ENCODE results near the gene ATF3.
A peak's percentile ranks its signal among the peaks of the same experiment; 100 is the strongest.

ATF3 gene

DNA sequence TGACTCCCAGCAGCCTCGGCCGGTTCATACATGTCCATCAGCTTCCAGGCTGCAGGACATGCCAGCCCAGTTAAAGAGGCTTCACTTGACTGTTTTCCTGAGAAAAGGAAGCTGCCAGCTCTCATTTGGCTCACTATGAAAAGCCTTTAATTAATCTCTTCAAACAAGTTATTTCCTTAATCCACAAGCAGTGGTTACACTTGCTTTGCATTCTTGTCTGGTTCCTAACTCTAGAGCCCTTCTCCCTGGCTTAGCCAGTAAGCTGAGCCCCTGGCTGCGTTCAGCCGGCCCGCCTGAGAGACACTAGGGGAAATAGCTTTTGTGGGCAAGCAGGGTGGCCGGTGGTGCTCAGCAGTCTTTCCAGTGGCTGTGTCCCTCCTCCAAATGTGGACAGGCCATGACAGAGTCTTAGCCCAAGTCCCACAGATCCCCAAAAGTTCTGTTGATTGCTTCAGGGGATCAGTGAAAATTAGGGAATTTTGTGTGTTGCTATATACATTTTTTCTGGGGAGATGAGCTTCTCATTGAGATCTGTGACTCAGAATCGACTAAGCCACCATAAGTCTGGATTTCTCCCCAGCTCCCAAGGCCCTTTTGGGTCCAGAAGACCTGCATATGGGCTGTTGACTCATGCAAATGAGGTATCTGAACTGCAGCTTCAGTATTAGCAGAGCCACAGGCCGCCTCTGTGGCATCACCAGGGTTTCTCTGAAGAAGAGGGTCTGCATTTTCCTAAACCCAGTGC is 10.1 kb downstream of the ATF3 start:
- no peaks in the 10 kb centered on the region for H3K27me3 ChIP-seq (replicated peaks in 2 of 5; ENCODE audit: control insufficient read depth in 4 of 5, insufficient read depth in 5 of 5, low read length in 4 of 5)
- 88% methylated on average over 6 of the region's 8 CpGs for WGBS (ENCODE audit: insufficient coverage)
- ChIA-PET POLR2A (interaction anchor here (0.7 to 2.4 kb wide), 2 partner anchors 10 to 130 kb away, joined by 3 to 18 read pairs; partner anchors contain the start of gene ATF3), CTCF (interaction anchor here (0.7 to 4.0 kb wide), 12 partner anchors 8 to 158 kb away, joined by 3 to 24 read pairs (median 4); partner anchors contain the start of gene ATF3)
- H3K4me1 ChIP-seq (ENCODE audit: control extremely low read depth in 1 of 4, control insufficient read depth in 4 of 4, insufficient read depth in 4 of 4, low read length in 3 of 4) = peaks cover 0 to 28% (median 19%) of the 10 kb centered on the region in 4 experiments
- H3K27ac ChIP-seq (ENCODE audit: insufficient read depth in 1 of 2, low read depth in 1 of 2, low read length in 2 of 2, poor library complexity in 1 of 2, severe bottlenecking in 2 of 2) = no peak overlapping the region
- H3K36me3 ChIP-seq (ENCODE audit: control insufficient read depth in 4 of 4, insufficient read depth in 4 of 4, low read length in 3 of 4) = peaks cover 0 to 34% (median 2%) of the 10 kb centered on the region in 4 experiments
- no peak for DNase-seq
- H3K4me3 ChIP-seq (ENCODE audit: control insufficient read depth in 1 of 7, extremely low read depth in 1 of 7, insufficient read depth in 4 of 7, low read depth in 2 of 7, low read length in 6 of 7) = no peak overlapping the region
- H3K9me3 ChIP-seq (ENCODE audit: control extremely low read depth in 1 of 5, control insufficient read depth in 4 of 5, insufficient read depth in 2 of 5, low read depth in 1 of 5, low read length in 4 of 5) = no peaks in the 10 kb centered on the region

GRCh38 chr1:212620293-212620692 is 11.7 kb downstream of the ATF3 start:
- H3K9me3 ChIP-seq (ENCODE audit: control extremely low read depth in 1 of 5, control insufficient read depth in 4 of 5, insufficient read depth in 2 of 5, low read depth in 1 of 5, low read length in 4 of 5) = no peaks in the 10 kb centered on the region
- H3K27ac ChIP-seq (ENCODE audit: insufficient read depth in 1 of 2, low read depth in 1 of 2, low read length in 2 of 2, poor library complexity in 1 of 2, severe bottlenecking in 2 of 2) = no peak overlapping the region
- ChIA-PET POLR2A (interaction anchor here (1.7 kb wide), 1 partner anchor 15 kb away, joined by 4 read pairs; no protein-coding TSS in a partner anchor), CTCF (interaction anchor here (1.0 to 4.0 kb wide), 5 partner anchors 8 to 143 kb away, joined by 3 to 24 read pairs (median 5); no protein-coding TSS in a partner anchor)
- H3K36me3 ChIP-seq (ENCODE audit: control insufficient read depth in 4 of 4, insufficient read depth in 4 of 4, low read length in 3 of 4) = peaks cover 0 to 30% (median 2%) of the 10 kb centered on the region in 4 experiments
- no peak for DNase-seq
- no peak overlapping the region for H3K4me3 ChIP-seq (ENCODE audit: control insufficient read depth in 1 of 7, extremely low read depth in 1 of 7, insufficient read depth in 4 of 7, low read depth in 2 of 7, low read length in 6 of 7)
- no peaks in the 10 kb centered on the region for H3K27me3 ChIP-seq (replicated peaks in 2 of 5; ENCODE audit: control insufficient read depth in 4 of 5, insufficient read depth in 5 of 5, low read length in 4 of 5)
- no CpG with 5 or more reads among the region's 1 CpG for WGBS (ENCODE audit: insufficient coverage)
- peaks cover 0 to 16% (median 10%) of the 10 kb centered on the region in 4 experiments for H3K4me1 ChIP-seq (ENCODE audit: control extremely low read depth in 1 of 4, control insufficient read depth in 4 of 4, insufficient read depth in 4 of 4, low read length in 3 of 4)

DNA sequence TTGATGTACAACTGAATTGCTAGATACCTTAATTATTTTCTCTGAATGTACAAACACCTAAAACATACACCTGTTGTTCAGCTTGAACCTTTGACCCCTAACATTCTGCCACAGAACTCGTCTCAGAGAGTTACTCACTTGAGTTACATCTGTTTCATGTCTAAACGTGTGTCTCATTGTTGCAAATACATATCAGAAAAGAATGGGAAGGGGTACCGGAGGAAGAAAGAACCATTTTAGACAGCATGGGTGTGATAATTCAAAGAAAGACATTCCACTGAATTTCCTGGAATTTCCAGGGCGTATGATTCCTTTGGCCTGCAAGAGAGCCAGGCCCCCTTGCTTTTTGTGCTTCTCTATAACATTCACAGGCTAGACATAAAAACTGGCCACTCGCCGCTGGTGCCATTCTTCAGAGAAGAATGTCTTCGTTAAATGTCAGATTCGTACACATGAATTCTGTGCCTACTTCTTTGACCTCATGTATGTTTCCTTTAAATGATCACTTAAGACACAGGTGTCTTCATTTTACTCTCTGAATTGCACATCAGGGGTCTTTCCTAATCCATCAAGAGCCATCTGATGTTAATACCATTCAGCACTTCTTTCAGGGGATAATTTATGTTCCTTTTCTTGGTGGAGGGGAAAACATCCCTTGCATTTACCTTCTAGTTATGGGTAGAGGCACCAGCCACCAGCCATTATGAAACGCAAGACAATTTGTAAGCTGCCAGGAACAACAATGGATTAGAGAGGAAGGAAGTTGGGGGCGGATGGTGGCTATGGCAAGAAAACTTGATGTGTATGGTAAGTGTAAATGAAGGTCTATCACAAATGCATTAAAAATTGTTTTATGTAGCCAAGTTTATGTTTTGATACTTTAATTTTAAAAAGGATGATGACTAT is 12.7 kb downstream of the ATF3 start:
- H3K9me3 ChIP-seq (ENCODE audit: control extremely low read depth in 1 of 5, control insufficient read depth in 4 of 5, insufficient read depth in 2 of 5, low read depth in 1 of 5, low read length in 4 of 5) = no peaks in the 10 kb centered on the region
- peaks cover 0 to 26% (median 2%) of the 10 kb centered on the region in 4 experiments for H3K36me3 ChIP-seq (ENCODE audit: control insufficient read depth in 4 of 4, insufficient read depth in 4 of 4, low read length in 3 of 4)
- no peak overlapping the region for H3K27ac ChIP-seq (ENCODE audit: insufficient read depth in 1 of 2, low read depth in 1 of 2, low read length in 2 of 2, poor library complexity in 1 of 2, severe bottlenecking in 2 of 2)
- DNase-seq = peak in 2 of 3 donors; percentile 64 to 67
- WGBS (ENCODE audit: insufficient coverage) = 77% methylated on average over 10 of the region's 10 CpGs
- ChIA-PET CTCF (interaction anchor here (1.1 to 1.5 kb wide), 6 partner anchors 7 to 144 kb away, joined by 3 to 9 read pairs (median 4); no protein-coding TSS in a partner anchor), POLR2A (interaction anchor here (1.1 to 1.8 kb wide), 4 partner anchors 9 to 14 kb away, joined by 4 to 7 read pairs (median 5); partner anchors contain the start of gene ATF3)
- H3K27me3 ChIP-seq (replicated peaks in 2 of 5; ENCODE audit: control insufficient read depth in 4 of 5, insufficient read depth in 5 of 5, low read length in 4 of 5) = no peaks in the 10 kb centered on the region
- H3K4me1 ChIP-seq (ENCODE audit: control extremely low read depth in 1 of 4, control insufficient read depth in 4 of 4, insufficient read depth in 4 of 4, low read length in 3 of 4) = peaks cover 0 to 16% (median 10%) of the 10 kb centered on the region in 4 experiments
- peak overlapping the region in 3 of 7 experiments; percentile 4 to 16 (median 12) for H3K4me3 ChIP-seq (ENCODE audit: control insufficient read depth in 1 of 7, extremely low read depth in 1 of 7, insufficient read depth in 4 of 7, low read depth in 2 of 7, low read length in 6 of 7)

GRCh38 chr1:212621949-212622305 is 13.4 kb downstream of the ATF3 start:
- 29% methylated on average over 1 of the region's 1 CpG for WGBS (ENCODE audit: insufficient coverage)
- no peak overlapping the region for H3K27ac ChIP-seq (ENCODE audit: insufficient read depth in 1 of 2, low read depth in 1 of 2, low read length in 2 of 2, poor library complexity in 1 of 2, severe bottlenecking in 2 of 2)
- peak in 1 of 3 donors; percentile 60 for DNase-seq
- no peaks in the 10 kb centered on the region for H3K27me3 ChIP-seq (replicated peaks in 2 of 5; ENCODE audit: control insufficient read depth in 4 of 5, insufficient read depth in 5 of 5, low read length in 4 of 5)
- H3K9me3 ChIP-seq (ENCODE audit: control extremely low read depth in 1 of 5, control insufficient read depth in 4 of 5, insufficient read depth in 2 of 5, low read depth in 1 of 5, low read length in 4 of 5) = no peaks in the 10 kb centered on the region
- ChIA-PET CTCF (interaction anchor here (1.1 to 1.5 kb wide), 5 partner anchors 8 to 145 kb away, joined by 3 to 9 read pairs (median 5); no protein-coding TSS in a partner anchor), POLR2A (interaction anchor here (1.0 to 1.8 kb wide), 4 partner anchors 9 to 79 kb away, joined by 3 to 7 read pairs (median 5); partner anchors contain the start of gene ATF3)
- peak overlapping the region in 2 of 7 experiments; percentile 8 to 12 for H3K4me3 ChIP-seq (ENCODE audit: control insufficient read depth in 1 of 7, extremely low read depth in 1 of 7, insufficient read depth in 4 of 7, low read depth in 2 of 7, low read length in 6 of 7)
- peaks cover 0 to 16% (median 10%) of the 10 kb centered on the region in 4 experiments for H3K4me1 ChIP-seq (ENCODE audit: control extremely low read depth in 1 of 4, control insufficient read depth in 4 of 4, insufficient read depth in 4 of 4, low read length in 3 of 4)
- H3K36me3 ChIP-seq (ENCODE audit: control insufficient read depth in 4 of 4, insufficient read depth in 4 of 4, low read length in 3 of 4) = peaks cover 0 to 21% (median 2%) of the 10 kb centered on the region in 4 experiments

DNA sequence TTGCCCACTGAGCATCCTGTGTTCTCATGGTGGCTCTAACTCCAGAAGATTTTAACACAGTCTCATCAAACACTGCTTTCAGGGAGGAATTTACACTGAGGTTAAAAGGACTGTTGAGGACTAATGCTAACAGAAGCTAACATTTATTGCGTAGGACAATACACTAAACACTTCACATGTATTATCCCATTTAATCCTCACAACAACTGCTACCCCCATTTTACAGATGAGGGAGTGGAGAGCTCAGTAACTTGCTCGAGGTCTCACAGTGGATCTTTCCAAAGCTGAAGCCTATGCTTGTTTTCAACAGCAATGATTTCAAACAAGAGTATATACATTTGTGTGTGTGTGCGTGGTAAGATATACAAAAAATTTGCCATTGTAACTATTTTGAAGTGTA is 13.9 kb downstream of the ATF3 start:
- Histone ChIP-seq H3K4me1 (ENCODE audit: control extremely low read depth in 1 of 4, control insufficient read depth in 4 of 4, insufficient read depth in 4 of 4, low read length in 3 of 4) (peaks cover 0 to 16% (median 10%) of the 10 kb centered on the region in 4 experiments), H3K9me3 (ENCODE audit: control extremely low read depth in 1 of 5, control insufficient read depth in 4 of 5, insufficient read depth in 2 of 5, low read depth in 1 of 5, low read length in 4 of 5) (no peaks in the 10 kb centered on the region), H3K27ac (ENCODE audit: insufficient read depth in 1 of 2, low read depth in 1 of 2, low read length in 2 of 2, poor library complexity in 1 of 2, severe bottlenecking in 2 of 2) (no peak overlapping the region), H3K36me3 (ENCODE audit: control insufficient read depth in 4 of 4, insufficient read depth in 4 of 4, low read length in 3 of 4) (peaks cover 0 to 17% (median 2%) of the 10 kb centered on the region in 4 experiments), H3K4me3 (ENCODE audit: control insufficient read depth in 1 of 7, extremely low read depth in 1 of 7, insufficient read depth in 4 of 7, low read depth in 2 of 7, low read length in 6 of 7) (no peak overlapping the region), H3K27me3 (replicated peaks in 2 of 5; ENCODE audit: control insufficient read depth in 4 of 5, insufficient read depth in 5 of 5, low read length in 4 of 5) (no peaks in the 10 kb centered on the region)
- ChIA-PET CTCF (interaction anchor here (1.1 to 1.5 kb wide), 6 partner anchors 8 to 145 kb away, joined by 3 to 9 read pairs (median 4); no protein-coding TSS in a partner anchor), POLR2A (interaction anchor here (1.0 to 1.8 kb wide), 3 partner anchors 11 to 79 kb away, joined by 3 to 7 read pairs (median 4); partner anchors contain the start of gene ATF3)
- 100% methylated on average over 1 of the region's 3 CpGs for WGBS (ENCODE audit: insufficient coverage)
- DNase-seq = no peak

- Histone ChIP-seq H3K9me3 (ENCODE audit: control extremely low read depth in 1 of 5, control insufficient read depth in 4 of 5, insufficient read depth in 2 of 5, low read depth in 1 of 5, low read length in 4 of 5) (no peaks in the 10 kb centered on the region), H3K27ac (ENCODE audit: insufficient read depth in 1 of 2, low read depth in 1 of 2, low read length in 2 of 2, poor library complexity in 1 of 2, severe bottlenecking in 2 of 2) (no peak overlapping the region), H3K4me1 (ENCODE audit: control extremely low read depth in 1 of 4, control insufficient read depth in 4 of 4, insufficient read depth in 4 of 4, low read length in 3 of 4) (peaks cover 0 to 16% (median 10%) of the 10 kb centered on the region in 4 experiments), H3K27me3 (replicated peaks in 2 of 5; ENCODE audit: control insufficient read depth in 4 of 5, insufficient read depth in 5 of 5, low read length in 4 of 5) (no peaks in the 10 kb centered on the region), H3K36me3 (ENCODE audit: control insufficient read depth in 4 of 4, insufficient read depth in 4 of 4, low read length in 3 of 4) (peaks cover 0 to 15% (median 2%) of the 10 kb centered on the region in 4 experiments), H3K4me3 (ENCODE audit: control insufficient read depth in 1 of 7, extremely low read depth in 1 of 7, insufficient read depth in 4 of 7, low read depth in 2 of 7, low read length in 6 of 7) (no peak overlapping the region)
- no peak for DNase-seq
- POLR2A ChIA-PET = interaction anchor here (1.0 kb wide), 1 partner anchor 78 kb away, joined by 3 read pairs; no protein-coding TSS in a partner anchor
- CTCF ChIA-PET = interaction anchor here (1.3 to 1.5 kb wide), 3 partner anchors 9 to 106 kb away, joined by 3 to 5 read pairs (median 4); no protein-coding TSS in a partner anchor
- WGBS (ENCODE audit: insufficient coverage) = no CpG with 5 or more reads among the region's 4 CpGs
Measured at GRCh38 chr1:212622906-212623305, 14.3 kb downstream of the ATF3 start.
